Measurements from ENCODE around the gene SH3D21.

The SH3D21 gene

GRCh38 chr1:36303244-36303643 is 2.9 kb upstream of the SH3D21 start:
- no peak for DNase-seq (ENCODE audit: low read depth in 3 of 3, low spot score in 1 of 3)

- DNase-seq (ENCODE audit: low read depth in 3 of 3, low spot score in 1 of 3), result no peak
Observed at GRCh38 chr1:36303650-36304360, 2.4 kb upstream of the SH3D21 start.

- DNase-seq (ENCODE audit: low read depth in 3 of 3, low spot score in 1 of 3), result no peak
Observed at GRCh38 chr1:36304521-36304920, 1.6 kb upstream of the SH3D21 start.

GRCh38 chr1:36304970-36305914 is 926 bp upstream of the SH3D21 start:
- no peak for DNase-seq (ENCODE audit: low read depth in 3 of 3, low spot score in 1 of 3)

DNA sequence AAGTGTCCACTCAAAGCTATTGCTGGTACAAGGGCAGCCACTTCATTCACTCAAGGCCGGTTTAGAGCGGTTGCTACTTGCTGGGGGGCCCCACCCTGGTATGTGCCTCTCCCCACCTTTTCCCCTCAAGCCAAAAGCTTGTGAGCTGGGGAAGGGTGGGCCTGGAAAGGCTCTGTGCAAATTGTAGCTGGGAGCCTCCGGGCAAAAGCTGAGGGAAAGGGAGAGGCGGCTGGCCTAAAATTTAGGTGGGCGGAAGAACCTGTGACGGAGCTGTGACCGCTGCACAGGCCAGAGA is 306 bp upstream of the SH3D21 start:
- DNase-seq (ENCODE audit: low read depth in 3 of 3, low spot score in 1 of 3), result no peak

DNA sequence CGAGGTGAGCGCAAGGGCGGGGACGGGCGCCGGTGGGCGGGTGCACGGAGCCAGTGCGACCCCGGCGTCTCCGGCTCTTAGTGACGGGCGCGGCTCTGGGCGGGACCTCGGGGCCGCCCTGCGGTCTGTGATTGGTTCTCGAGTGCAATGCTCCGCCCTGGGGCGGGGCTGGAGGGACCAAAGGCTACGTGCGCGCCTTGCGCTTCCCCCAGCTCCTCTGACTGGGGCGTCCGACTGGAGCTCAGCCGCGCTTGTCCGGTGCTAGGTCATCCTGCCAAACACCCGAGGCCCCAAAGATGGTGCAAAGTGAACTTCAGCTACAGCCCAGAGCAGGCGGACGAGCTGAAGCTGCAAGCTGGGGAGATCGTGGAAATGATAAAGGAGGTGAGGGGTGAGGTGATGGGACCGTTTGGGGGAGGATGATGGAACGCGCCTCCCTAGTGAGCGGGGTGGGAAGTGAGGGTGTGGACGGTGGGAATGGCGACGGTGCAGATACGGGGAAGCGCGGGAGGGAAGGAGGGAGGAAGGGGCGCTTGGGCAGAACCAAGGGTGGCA is 811 bp downstream of the SH3D21 start:
- DNase-seq (ENCODE audit: low read depth in 3 of 3, low spot score in 1 of 3), result peak; percentile 69 to 89 (median 83)

DNA sequence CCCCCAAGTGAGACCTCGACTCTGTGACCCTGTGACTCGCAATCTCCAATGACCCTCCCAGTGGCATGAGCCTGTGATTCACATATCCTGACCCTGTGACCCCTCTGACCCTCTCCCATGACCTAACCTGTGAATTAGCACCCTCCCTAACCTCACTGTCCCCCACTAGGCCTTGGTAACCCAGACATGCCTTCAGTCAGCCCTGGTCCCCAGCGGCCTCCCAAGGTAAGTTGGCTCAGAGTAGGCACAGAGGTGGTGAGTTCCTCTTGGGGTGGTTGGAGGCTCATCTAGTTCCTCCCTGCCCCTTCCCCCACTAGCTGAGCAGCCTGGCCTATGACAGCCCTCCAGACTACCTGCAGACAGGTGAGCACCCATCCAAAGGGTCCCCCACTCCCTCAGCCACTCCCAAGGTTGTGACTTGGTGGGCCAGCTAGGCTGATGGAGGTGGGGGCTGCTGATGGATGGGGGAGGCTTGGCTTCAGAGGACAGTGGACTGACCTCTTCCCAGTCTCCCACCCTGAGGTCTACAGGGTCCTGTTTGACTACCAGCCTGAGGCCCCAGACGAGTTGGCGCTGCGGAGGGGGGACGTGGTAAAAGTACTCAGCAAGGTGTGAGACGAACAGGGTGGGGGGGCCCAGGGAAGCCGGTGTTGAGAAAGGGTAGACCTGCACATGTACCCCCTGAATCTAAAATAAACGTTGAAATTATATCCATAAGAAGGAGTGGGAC is 1.6 kb downstream of the SH3D21 start:
- DNase-seq (ENCODE audit: low read depth in 3 of 3, low spot score in 1 of 3), result no peak

GRCh38 chr1:36309397-36309796 is 3.2 kb downstream of the SH3D21 start:
- no peak for DNase-seq (ENCODE audit: low read depth in 3 of 3, low spot score in 1 of 3)

- DNase-seq (ENCODE audit: low read depth in 3 of 3, low spot score in 1 of 3), result no peak
Observed at GRCh38 chr1:36320291-36320761, 14.2 kb downstream of the SH3D21 start.

DNA sequence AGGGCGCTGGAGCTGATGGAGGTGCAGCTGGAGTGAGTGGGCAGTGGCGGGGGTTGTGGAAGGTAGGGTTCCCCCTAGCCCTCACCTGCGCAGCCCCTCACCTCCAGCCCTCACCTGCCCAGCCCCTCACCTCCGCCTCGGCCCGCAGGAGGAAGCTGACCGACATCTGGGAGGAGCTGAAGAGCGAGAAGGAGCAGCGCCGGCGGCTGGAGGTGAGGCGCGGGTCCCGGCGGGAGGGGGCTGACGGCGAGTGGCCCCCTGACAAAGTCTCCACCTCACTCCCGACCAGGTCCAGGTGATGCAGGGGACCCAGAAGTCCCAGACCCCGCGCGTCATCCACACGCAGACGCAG is 14.6 kb downstream of the SH3D21 start:
- DNase-seq (ENCODE audit: low read depth in 3 of 3, low spot score in 1 of 3), result no peak

GRCh38 chr1:36321119-36321951 is 15.2 kb downstream of the SH3D21 start:
- no peak for DNase-seq (ENCODE audit: low read depth in 3 of 3, low spot score in 1 of 3)

DNA sequence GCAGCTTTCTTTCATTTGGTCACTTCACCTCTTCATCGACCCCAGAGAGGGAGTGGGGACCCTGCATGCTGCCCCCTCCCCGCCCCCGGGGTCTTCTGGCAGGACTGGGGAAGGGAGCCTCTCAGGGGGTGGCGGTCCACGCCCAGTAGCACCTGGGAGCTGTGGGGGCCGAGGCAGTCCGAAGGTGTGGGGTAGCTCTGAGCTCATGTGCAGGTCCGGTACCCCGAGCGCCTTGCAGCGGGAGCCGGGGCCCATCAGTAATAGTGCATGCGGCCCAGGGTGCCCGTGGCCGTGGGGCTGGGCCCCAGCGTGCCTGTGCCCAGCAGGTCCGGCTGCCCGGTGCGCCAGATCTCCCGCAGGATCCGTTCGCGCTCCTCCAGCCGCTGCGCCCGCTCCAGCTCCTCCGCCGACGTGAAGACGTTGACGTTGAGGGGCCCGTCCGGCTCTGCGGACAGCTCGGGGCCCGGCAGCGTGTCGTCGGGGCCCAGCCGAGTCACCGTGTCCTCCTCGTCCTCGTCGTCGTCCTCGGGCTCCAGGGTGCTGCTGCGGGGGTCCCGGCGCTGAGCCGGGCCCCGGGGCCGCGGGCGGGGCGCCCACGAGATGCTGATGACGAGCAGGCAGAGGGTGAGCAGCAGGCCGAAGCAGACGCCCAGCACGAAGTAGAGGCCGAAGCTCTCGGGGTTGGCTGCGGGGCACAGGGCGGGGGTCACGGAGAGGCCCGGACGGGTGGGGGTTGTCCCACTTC is 16.0 kb downstream of the SH3D21 start:
- no peak for DNase-seq (ENCODE audit: low read depth in 3 of 3, low spot score in 1 of 3)

- DNase-seq (ENCODE audit: low read depth in 3 of 3, low spot score in 1 of 3), result no peak
Observed at GRCh38 chr1:36322786-36323635, 16.8 kb downstream of the SH3D21 start.

DNA sequence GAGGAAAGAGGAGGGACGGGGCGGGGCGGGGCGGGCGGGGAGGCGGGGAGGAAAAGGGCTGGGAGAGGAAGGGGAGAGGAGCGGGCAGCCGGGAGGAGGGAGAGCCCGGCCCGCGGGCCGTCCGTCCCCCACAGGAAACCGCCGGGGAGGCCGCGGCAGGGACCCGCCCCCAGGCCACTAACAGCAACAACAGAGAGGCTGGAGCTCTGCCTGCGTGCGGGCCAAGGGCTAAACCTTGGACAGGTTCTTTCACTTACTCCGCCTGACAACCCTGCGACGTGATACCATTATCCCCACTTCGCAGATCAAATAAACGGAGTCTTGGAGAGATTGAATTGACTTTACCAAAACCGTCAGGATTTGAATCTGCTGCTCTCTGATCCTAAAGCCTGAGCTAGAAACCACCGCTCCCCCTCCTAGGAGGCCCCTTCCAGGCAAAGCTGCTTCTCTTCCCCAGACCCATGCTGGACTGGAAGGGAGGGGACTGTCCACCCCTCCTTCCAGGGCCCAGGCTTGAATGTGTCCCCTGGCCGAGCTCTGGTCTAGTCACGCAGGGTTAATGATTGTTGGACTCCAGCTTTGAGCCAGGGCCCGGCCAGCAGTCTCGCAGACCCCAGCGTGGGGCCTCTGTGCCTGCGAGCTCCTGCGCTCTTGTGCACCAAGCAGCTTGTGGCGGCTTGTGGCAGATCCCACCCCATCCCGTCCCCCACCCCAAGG is 17.6 kb downstream of the SH3D21 start, which contains the start of gene EVA1B:
Gene EVA1B, minus strand, starts transcription at position 10 of the 717 bp plus-strand sequence. CDS start 608 bp downstream, outside the sequence.
- no peak for DNase-seq (ENCODE audit: low read depth in 3 of 3, low spot score in 1 of 3)

DNA sequence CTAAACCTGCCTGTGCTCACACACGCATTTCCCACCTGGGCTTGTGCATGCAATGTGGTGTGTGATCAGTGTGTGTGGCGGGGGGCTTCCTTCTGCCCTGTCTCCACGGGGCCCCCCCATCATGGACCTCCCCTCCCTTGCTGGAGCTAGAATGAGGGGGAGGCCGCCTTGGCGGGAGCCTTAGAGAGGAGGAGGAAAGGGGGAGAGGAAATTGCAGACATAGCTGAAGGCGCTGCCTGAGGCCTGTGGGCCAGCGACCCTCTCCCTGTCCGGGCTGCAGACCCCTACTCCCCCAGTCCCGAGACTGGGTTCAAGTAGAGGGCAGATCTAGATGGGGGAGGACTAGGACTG is 18.2 kb downstream of the SH3D21 start:
- DNase-seq (ENCODE audit: low read depth in 3 of 3, low spot score in 1 of 3), result no peak

- DNase-seq (ENCODE audit: low read depth in 3 of 3, low spot score in 1 of 3), result no peak
Observed at GRCh38 chr1:36326499-36326898, 20.3 kb downstream of the SH3D21 start.

DNA sequence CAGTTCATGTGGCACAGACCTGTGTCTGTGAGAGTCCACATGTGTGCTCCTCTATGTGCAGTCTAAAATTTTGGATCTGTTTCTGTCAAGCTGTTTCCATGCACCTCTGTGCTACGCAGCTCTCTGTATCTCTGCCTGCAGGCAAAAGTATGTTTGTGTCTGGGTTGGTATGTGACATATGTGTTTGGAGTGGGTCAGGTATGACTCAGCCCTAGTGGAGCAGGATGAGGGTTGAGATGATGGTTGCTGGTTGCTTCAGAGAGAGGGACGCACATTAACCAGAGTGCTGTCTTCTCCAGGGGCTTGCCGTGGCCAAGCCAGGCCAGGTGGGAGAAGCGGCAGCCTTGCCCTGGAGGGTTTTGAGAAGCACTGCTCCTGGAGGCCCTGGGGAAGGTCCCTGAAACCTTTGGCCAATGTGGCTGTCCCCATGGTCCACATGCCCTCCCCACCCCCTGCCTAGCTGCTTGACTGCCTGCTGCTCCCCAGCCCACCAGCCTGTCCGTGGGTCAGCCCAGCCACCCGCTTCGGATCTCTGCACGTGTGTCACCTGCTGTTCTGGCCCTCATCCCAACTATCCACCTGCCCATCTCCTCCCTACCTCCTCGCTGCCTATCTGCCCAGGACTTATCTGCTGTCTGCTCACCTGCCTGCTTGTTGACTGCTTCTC is 21.4 kb downstream of the SH3D21 start:
- no peak for DNase-seq (ENCODE audit: low read depth in 3 of 3, low spot score in 1 of 3)

DNA sequence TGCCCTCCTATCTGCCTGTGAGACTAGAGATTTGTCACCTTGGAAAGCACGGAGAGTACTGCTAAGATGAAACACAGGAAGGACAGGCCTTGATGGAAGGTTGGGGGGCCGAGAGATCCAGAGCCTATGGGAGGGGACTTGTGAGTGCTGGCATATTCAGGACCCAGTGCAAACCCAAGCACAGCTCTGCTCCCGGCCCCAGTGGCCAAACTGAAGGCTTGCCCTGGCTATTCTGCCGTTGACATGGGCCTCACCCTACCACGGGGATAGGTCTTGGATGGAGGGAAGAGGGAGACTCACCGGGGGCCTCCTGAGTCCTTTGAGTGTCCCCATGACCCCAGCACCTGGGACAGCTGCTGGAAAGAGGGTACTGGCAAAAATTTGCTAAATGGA is 21.9 kb downstream of the SH3D21 start:
- DNase-seq (ENCODE audit: low read depth in 3 of 3, low spot score in 1 of 3), result no peak
